Choroid plexus epithelial cell (primary cell): Measurements from ENCODE around the gene DEPDC5.

Source experiments
- DNase-seq: peaks from one replicate; pipeline ENCODE4 v3.0.0-alpha.2; 2010; ENCODE audit warnings: low read depth
- H3K4me3 ChIP-seq: 2 replicates; pipeline ENCODE4 v1.5.1; 2011; ENCODE audit warnings: low read depth, mild to moderate bottlenecking, control low read depth, low read length, moderate library complexity
- TF ChIP-seq, protein P1 (sequence below): conservative IDR thresholded peaks from 2 replicates; pipeline ENCODE4 v1.5.1; 2011; ENCODE audit warnings: low read depth, mild to moderate bottlenecking, control low read depth, inconsistent platforms, low read length, moderate library complexity

Gene DEPDC5

DNA sequence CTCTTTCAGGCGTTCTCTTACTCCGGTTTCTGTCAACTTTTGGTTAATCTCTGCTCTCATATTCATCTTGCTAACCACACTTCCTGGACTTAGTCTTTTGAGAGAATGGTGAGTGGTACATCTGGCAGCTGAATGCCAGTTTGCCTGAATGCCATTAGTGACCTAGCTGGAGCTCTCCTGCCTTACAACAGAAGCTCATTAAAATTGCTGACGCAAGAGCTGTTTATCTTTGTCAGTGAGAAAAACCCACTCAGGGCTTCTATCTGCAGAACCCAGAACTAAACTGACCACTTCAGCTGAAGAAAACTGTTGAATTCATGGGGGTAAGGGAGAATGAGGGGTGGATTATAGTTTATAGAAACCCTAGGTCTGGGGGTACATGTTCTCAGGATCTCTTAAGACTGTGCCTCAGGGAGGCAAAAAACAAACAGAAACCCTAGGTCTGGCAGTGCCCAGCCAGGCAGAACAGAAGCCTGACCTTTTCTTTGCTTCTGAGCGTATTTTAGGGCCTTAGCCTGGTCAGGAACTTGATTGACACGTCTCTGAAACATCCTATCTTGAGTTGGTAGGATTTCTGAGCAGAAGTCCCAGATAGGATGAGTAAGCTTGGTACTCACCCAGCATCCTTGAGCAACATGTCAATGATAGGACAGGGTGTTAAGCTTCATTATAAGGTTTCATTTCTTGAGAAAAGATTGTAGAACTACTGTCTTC lies 137.7 kb downstream of the DEPDC5 start:
- no peak overlapping the region for H3K4me3 ChIP-seq
- TF ChIP-seq, protein P1, sequence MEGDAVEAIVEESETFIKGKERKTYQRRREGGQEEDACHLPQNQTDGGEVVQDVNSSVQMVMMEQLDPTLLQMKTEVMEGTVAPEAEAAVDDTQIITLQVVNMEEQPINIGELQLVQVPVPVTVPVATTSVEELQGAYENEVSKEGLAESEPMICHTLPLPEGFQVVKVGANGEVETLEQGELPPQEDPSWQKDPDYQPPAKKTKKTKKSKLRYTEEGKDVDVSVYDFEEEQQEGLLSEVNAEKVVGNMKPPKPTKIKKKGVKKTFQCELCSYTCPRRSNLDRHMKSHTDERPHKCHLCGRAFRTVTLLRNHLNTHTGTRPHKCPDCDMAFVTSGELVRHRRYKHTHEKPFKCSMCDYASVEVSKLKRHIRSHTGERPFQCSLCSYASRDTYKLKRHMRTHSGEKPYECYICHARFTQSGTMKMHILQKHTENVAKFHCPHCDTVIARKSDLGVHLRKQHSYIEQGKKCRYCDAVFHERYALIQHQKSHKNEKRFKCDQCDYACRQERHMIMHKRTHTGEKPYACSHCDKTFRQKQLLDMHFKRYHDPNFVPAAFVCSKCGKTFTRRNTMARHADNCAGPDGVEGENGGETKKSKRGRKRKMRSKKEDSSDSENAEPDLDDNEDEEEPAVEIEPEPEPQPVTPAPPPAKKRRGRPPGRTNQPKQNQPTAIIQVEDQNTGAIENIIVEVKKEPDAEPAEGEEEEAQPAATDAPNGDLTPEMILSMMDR: no peak
- no peak for DNase-seq

DNA sequence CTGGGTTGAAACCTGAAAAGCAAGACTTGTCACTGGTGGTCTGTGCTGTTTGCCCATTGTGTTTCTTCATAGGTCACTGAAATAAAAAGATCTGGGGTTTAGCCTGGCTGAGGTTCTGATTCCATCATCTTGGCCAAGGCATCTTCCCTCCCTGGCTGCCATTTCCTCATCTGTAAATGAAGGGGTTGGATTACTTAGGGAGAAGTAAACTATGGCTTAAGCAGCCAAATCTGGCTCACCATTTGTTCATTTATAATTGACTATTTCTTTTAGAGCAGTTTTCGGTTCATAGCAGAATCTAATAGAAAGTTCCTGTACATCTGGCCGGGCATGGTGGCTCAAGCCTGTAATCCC lies 138.2 kb downstream of the DEPDC5 start:
- DNase-seq: no peak
- TF ChIP-seq, protein P1: no peak
- H3K4me3 ChIP-seq: no peak overlapping the region

DNA sequence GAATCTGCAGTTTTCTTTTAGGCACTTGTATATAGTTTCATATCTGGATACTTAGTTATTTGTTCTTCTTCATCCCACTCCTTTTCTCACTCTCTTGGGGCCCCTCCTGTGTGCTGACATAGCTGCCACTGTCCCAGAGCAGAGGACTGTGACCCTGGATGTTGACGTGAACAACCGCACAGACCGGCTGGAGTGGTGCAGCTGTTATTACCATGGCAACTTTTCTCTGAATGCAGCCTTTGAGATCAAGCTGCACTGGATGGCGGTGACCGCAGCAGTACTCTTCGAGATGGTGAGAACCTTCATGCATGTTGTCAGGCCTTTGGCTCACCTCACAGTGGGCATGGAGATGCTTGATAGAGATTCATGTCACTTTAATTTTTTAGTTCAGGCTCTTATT lies 139.6 kb downstream of the DEPDC5 start:
- TF ChIP-seq, protein P1: no peak
- no peak overlapping the region for H3K4me3 ChIP-seq
- DNase-seq: no peak

DNA sequence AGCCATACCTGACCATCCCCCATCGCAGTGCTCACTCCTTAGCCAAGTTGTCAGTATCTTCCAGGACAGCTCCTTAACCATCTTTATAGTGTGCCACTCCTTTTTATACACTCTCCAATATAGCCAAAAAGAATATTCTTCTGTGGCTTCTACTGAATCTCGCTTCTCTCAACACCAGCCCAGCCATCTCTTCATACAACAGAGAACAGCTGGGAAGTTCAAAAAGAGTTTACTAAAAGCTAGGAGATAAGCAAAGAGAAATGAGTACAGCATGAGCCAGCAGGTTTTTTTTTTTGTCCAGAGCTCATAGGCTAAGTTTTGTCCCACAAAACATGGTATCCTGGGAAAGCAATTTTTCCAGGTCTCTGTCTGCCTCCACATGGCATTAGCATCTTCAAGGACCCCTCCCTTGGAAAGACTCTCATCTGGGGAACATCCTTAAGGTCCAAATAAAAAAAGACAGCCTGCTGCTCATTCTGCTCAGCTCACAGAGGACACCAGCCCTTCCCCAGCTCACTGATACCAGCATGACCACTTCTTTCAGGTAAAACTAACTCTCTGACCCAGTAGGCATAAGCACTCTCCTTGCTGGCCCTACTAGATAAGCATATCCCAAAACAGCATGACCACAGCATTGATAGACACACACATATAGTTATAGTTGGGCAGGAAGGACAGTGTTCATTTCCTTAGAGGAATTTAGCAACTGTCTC lies 141.7 kb downstream of the DEPDC5 start:
- TF ChIP-seq, protein P1: no peak
- H3K4me3 ChIP-seq: no peak overlapping the region
- DNase-seq: no peak

DNA sequence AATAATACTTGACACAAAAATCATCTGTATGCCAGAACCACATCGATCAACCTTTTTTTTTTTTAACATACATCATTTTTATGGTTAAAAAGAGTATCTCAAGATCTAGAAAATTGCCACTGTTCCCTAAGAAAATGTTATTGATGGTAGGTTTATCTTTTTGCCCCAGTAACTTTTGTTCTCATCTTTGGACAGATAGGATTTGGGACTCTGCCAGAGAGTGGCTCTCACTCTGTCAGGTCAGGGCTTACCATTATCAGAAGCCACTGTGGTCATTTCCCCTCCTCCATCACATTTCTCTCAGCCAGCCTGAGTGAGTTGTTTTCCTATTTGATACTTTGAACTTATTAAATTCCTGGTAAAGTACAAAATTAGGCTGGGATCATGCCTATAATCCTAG lies 142.7 kb downstream of the DEPDC5 start:
- TF ChIP-seq, protein P1: no peak
- H3K4me3 ChIP-seq: no peak overlapping the region
- DNase-seq: no peak

DNA sequence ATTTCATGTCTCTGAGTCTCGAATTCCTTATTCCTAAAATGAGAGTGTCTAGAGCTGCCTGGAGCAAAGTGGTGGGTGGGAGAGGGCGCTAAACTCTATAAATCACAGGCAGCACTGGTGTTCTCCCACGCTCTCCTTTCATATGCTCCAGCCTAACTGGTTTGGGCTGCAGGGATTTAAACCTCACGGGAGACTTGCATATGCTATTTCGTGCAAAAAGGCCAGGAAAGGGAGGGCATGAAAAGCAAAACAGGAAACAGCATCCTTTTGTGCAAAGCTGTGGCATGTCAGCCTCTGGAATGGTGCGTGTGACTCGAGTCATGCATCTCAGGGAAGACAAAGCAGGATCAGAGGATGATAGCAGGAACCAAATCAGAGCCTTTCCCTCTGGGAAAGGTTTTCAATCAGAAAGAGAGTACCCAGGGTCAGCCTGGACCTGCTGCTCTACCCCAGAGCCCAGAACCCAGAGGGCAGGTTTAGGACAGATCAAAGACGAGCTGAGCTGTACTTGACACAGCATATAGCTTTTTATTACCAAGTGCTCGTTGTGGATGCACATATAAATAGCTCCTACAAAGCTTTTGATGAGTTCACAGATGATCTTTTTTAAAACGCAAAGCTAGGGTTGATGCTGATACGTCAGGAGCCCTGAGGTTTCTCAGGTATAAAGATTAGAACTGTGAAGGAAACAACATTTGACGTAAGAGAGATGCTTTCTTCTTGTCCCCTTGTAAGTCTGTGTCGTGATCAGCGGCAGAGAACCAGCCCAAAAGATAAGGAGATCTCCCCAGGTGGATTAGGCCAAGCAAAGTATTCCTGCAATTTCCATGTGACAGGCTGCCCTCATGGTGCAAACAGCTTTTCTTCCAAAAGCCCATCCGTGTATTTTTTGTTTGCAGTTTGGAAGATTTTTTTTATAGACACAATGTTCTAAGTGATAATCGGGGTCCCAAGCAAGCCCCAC lies 144.3 kb downstream of the DEPDC5 start:
- TF ChIP-seq, protein P1: no peak
- DNase-seq: no peak
- H3K4me3 ChIP-seq: no peak overlapping the region
